ENCODE data around the gene CLP1.
A peak's percentile ranks its signal among the peaks of the same experiment; 100 is the strongest.

CLP1 gene

GRCh38 chr11:57657194-57658022 lies at the start of gene CLP1:
Gene CLP1 (plus strand): TSS chr11:57657762. CDS start chr11:57659477, 1,715 bp downstream.
- FAIRE-seq, result peak; percentile 97
- DNase-seq (ENCODE audit: insufficient read length, low spot score), result peak; percentile 79

GRCh38 chr11:57610170-57610569 lies 47.4 kb upstream of the CLP1 start:
- DNase-seq (ENCODE audit: insufficient read length, low spot score) (no peak), FAIRE-seq (no peak)

- no peak for DNase-seq (ENCODE audit: insufficient read length, low spot score)
- FAIRE-seq, result no peak
Measured at GRCh38 chr11:57614234-57614772, 43.3 kb upstream of the CLP1 start.

GRCh38 chr11:57615308-57615707 lies 42.3 kb upstream of the CLP1 start:
- no peak for FAIRE-seq
- DNase-seq (ENCODE audit: insufficient read length, low spot score), result no peak

GRCh38 chr11:57616595-57616994 lies 41.0 kb upstream of the CLP1 start:
- DNase-seq (ENCODE audit: insufficient read length, low spot score) (no peak), FAIRE-seq (no peak)

- no peak for FAIRE-seq
- DNase-seq (ENCODE audit: insufficient read length, low spot score), result no peak
Measured at GRCh38 chr11:57618438-57618837, 39.1 kb upstream of the CLP1 start.

GRCh38 chr11:57619331-57619730 lies 38.2 kb upstream of the CLP1 start:
- no peak for DNase-seq (ENCODE audit: insufficient read length, low spot score)
- FAIRE-seq, result no peak

GRCh38 chr11:57620467-57620866 lies 37.1 kb upstream of the CLP1 start:
- DNase-seq (ENCODE audit: insufficient read length, low spot score) (no peak), FAIRE-seq (no peak)

GRCh38 chr11:57622263-57622662 lies 35.3 kb upstream of the CLP1 start:
- FAIRE-seq, result no peak
- no peak for DNase-seq (ENCODE audit: insufficient read length, low spot score)

GRCh38 chr11:57624864-57625263 lies 32.7 kb upstream of the CLP1 start:
- DNase-seq (ENCODE audit: insufficient read length, low spot score) (no peak), FAIRE-seq (no peak)

GRCh38 chr11:57626895-57627294 lies 30.7 kb upstream of the CLP1 start:
- FAIRE-seq (no peak), DNase-seq (ENCODE audit: insufficient read length, low spot score) (no peak)

- DNase-seq (ENCODE audit: insufficient read length, low spot score) (no peak), FAIRE-seq (no peak)
Measured at GRCh38 chr11:57630171-57630570, 27.4 kb upstream of the CLP1 start.

- DNase-seq (ENCODE audit: insufficient read length, low spot score) (no peak), FAIRE-seq (no peak)
Measured at GRCh38 chr11:57632116-57632515, 25.4 kb upstream of the CLP1 start.

- no peak for DNase-seq (ENCODE audit: insufficient read length, low spot score)
- FAIRE-seq, result no peak
Measured at GRCh38 chr11:57633394-57634070, 24.0 kb upstream of the CLP1 start.

GRCh38 chr11:57634311-57634710 lies 23.3 kb upstream of the CLP1 start:
- DNase-seq (ENCODE audit: insufficient read length, low spot score) (no peak), FAIRE-seq (no peak)

- no peak for DNase-seq (ENCODE audit: insufficient read length, low spot score)
- FAIRE-seq, result no peak
Measured at GRCh38 chr11:57635246-57635645, 22.3 kb upstream of the CLP1 start.

GRCh38 chr11:57637626-57638004 lies 19.9 kb upstream of the CLP1 start:
- no peak for FAIRE-seq
- DNase-seq (ENCODE audit: insufficient read length, low spot score), result no peak

- peak; percentile 83 for FAIRE-seq
- DNase-seq (ENCODE audit: insufficient read length, low spot score), result peak; percentile 49
Measured at GRCh38 chr11:57638005-57638781, 19.4 kb upstream of the CLP1 start.

- no peak for DNase-seq (ENCODE audit: insufficient read length, low spot score)
- no peak for FAIRE-seq
Measured at GRCh38 chr11:57638811-57639320, 18.7 kb upstream of the CLP1 start.

- FAIRE-seq (no peak), DNase-seq (ENCODE audit: insufficient read length, low spot score) (no peak)
Measured at GRCh38 chr11:57639321-57640067, 18.1 kb upstream of the CLP1 start.
